ENCODE measurements around the gene ZBTB34. TPM values are rescaled to one million over a fixed set of nuclear protein-coding genes. Genes with fewer than 3 reads are reported as not detected.

Gene ZBTB34
- total RNA-seq, 6 experiments from 2014 or later = 2.0 to 3.4 (median 2.3) TPM

GRCh38 chr9:126906091-126906490 is 45.7 kb downstream of the ZBTB34 start:
- WGBS (ENCODE audit: insufficient coverage, low coverage, low lambda C conversion rate, missing lambda C conversion rate) = 50% methylated on average over 5 of the region's 6 CpGs
- intact Hi-C loops (cut with DNase I) = no loop called here
- H3K36me3 ChIP-seq = no peaks in the 10 kb centered on the region
- no peak overlapping the region for H3K27ac ChIP-seq
- TF ChIP-seq POLR2A (IDR thresholded peaks at IDR 0.05) (no peak), CTCF (IDR thresholded peaks at IDR 0.05) (no peak)
- no peaks in the 10 kb centered on the region for H3K9me3 ChIP-seq
- no peaks in the 10 kb centered on the region for H3K4me1 ChIP-seq
- ATAC-seq (no peak), DNase-seq (no peak)
- H3K27me3 ChIP-seq = no peaks in the 10 kb centered on the region
- no peak overlapping the region for H3K4me3 ChIP-seq

- intact Hi-C loops (cut with DNase I) = no loop called here
- no peak for ATAC-seq
- Histone ChIP-seq H3K36me3 (no peaks in the 10 kb centered on the region), H3K4me3 (no peak overlapping the region), H3K9me3 (no peaks in the 10 kb centered on the region), H3K4me1 (no peaks in the 10 kb centered on the region), H3K27ac (no peak overlapping the region), H3K27me3 (no peaks in the 10 kb centered on the region)
- WGBS (ENCODE audit: insufficient coverage, low coverage, low lambda C conversion rate, missing lambda C conversion rate) = 38% methylated on average over 1 of the region's 2 CpGs
- DNase-seq = no peak
- TF ChIP-seq CTCF (IDR thresholded peaks at IDR 0.05) (no peak), POLR2A (IDR thresholded peaks at IDR 0.05) (no peak)
These were observed 46.6 kb downstream of the ZBTB34 start for GRCh38 chr9:126907058-126907457.

- TF ChIP-seq CTCF (IDR thresholded peaks at IDR 0.05) (no peak), POLR2A (IDR thresholded peaks at IDR 0.05) (peak; percentile 24)
- WGBS (ENCODE audit: insufficient coverage, low coverage, low lambda C conversion rate, missing lambda C conversion rate) = under 1% methylated on average over 29 of the region's 105 CpGs
- Histone ChIP-seq H3K36me3 (no peaks in the 10 kb centered on the region), H3K4me1 (no peaks in the 10 kb centered on the region), H3K27me3 (no peaks in the 10 kb centered on the region), H3K4me3 (peak within 1 kb of the TSS; percentile 36 to 78 (median 47)), H3K27ac (no peak within 1 kb of the TSS), H3K9me3 (no peaks in the 10 kb centered on the region)
- peak; percentile 96 to 97 (median 96) for DNase-seq
- ATAC-seq = peak; percentile 98 to 100 (median 99)
- intact Hi-C loops (cut with DNase I) = no loop called here
These were observed 54.2 kb downstream of the ZBTB34 start, which contains the start of gene RALGPS1 for GRCh38 chr9:126914458-126915280. RALGPS1 (plus strand) TSS chr9:126914782; CDS start chr9:126962290, 47,508 bp downstream.

- Histone ChIP-seq H3K27me3 (no peaks in the 10 kb centered on the region), H3K4me1 (no peaks in the 10 kb centered on the region), H3K27ac (no peak overlapping the region), H3K4me3 (peak overlapping the region; percentile 21 to 78 (median 47)), H3K9me3 (no peaks in the 10 kb centered on the region), H3K36me3 (no peaks in the 10 kb centered on the region)
- no peak for TF ChIP-seq CTCF (IDR thresholded peaks at IDR 0.05)
- no peak for TF ChIP-seq POLR2A (IDR thresholded peaks at IDR 0.05)
- DNase-seq (peak; percentile 50 to 61 (median 60)), ATAC-seq (peak in 2 of 4 donors; percentile 4 to 29)
- 17% methylated on average over 16 of the region's 43 CpGs for WGBS (ENCODE audit: insufficient coverage, low coverage, low lambda C conversion rate, missing lambda C conversion rate)
- intact Hi-C loops (cut with DNase I) = no loop called here
These were observed 54.9 kb downstream of the ZBTB34 start for GRCh38 chr9:126915281-126915816.
